Measurements from ENCODE around the gene CNPY2. TPM values are rescaled to one million over a fixed set of nuclear protein-coding genes. Genes with fewer than 3 reads are reported as not detected.
"Not testable (repeated sequence)": the region's sequence is repeated elsewhere in the genome, so short reads cannot be mapped to it uniquely, and the experiment has no call there.

The CNPY2 gene
- total and polyA plus RNA-seq, 2 donors (not counting 3 experiments of a cell fraction or from before 2014, with no cell fraction given): 183 to 256 TPM

DNA sequence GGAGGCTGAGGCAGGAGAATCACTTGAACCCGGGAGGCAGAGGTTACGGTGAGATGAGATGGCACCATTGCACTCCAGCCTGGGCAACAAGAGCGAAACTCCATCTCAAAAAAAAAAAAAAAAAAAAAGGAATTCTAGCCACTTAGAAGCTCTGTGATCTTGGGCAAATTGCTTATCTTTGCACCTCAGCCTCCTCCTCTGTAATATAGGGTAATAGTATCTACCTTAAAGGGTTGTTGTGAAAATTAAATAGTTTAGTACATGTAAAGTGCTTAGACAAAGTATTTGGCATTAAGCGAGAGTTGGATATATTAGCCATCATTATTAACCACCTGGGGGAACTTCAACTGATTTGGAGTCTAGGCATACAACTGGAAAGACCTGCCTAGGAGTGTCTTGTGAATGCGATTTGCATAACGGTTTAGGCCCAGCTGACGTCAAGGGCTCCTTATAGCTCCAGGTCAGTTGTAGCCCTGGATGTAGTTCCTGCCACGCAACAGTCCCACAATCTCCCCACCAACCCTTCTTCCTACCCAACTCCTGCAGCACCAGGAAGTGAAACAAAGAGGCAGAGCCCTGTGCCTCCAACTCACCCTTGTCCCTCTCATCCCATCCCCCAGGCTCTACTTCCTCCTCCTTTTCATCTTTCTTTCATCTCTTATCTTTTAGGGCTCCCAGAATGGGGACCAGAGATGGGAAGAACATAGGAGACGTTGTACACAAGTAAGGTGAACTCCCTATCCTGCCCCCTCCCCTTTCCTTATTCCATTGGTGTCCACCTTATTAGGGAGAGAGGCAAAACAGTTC is 20.8 kb upstream of the CNPY2 start:
- DNase-seq (ENCODE audit: low read depth, low spot score): no peak
- Histone ChIP-seq H3K4me3 (replicated peaks in 1 of 3; ENCODE audit: insufficient read depth in 1 of 3, low read depth in 1 of 3, low read length in 3 of 3) (no peak overlapping the region), H3K27me3 (ENCODE audit: control insufficient read depth in 2 of 2, insufficient read depth in 2 of 2, low read length in 2 of 2) (no peaks in the 10 kb centered on the region), H4K20me1 (replicated peaks; ENCODE audit: control insufficient read depth, extremely low read depth, insufficient read depth, low read length) (no peaks in the 10 kb centered on the region), H3K27ac (ENCODE audit: insufficient read depth, low read depth, low read length) (no peak overlapping the region), H3K9me1 (replicated peaks; ENCODE audit: control insufficient read depth, extremely low read depth, insufficient read depth, low read length) (no peaks in the 10 kb centered on the region), H3K9me3 (replicated peaks; ENCODE audit: control insufficient read depth, insufficient read depth, low read length) (no peaks in the 10 kb centered on the region), H2AFZ (ENCODE audit: low read depth, low read length) (no peak overlapping the region), H3K79me2 (ENCODE audit: control insufficient read depth, insufficient read depth, low read length) (no peaks in the 10 kb centered on the region), H3K4me1 (ENCODE audit: control insufficient read depth, extremely low read depth, insufficient read depth, low read length) (peaks cover 16% of the 10 kb centered on the region), H3K36me3 (ENCODE audit: control insufficient read depth in 2 of 2, extremely low read depth in 1 of 2, insufficient read depth in 2 of 2, low read length in 2 of 2) (peaks cover 0 to 2% of the 10 kb centered on the region in 2 experiments), H3K4me2 (ENCODE audit: insufficient read depth, low read length) (no peak overlapping the region), H3K9ac (replicated peaks; ENCODE audit: extremely low read depth, insufficient read depth, low read length) (no peak overlapping the region)
- dilution Hi-C loops (cut with MboI; ENCODE audit: extremely low pct_ligation_motif_present, low sequenced_read_pairs) (no loop called here), intact Hi-C loops (cut with micrococcal nuclease) (no loop called here)
- no peak for FAIRE-seq
- ChIA-PET CTCF (no interaction called here), POLR2A (interaction anchor here (0.7 kb wide), 1 partner anchor 74 kb away, joined by 7 read pairs; no protein-coding TSS in a partner anchor)
- TF ChIP-seq GATA2 (IDR thresholded peaks at IDR 0.05; ENCODE audit: insufficient read depth, insufficient read length, low read depth, low read length) (no peak), MYC (IDR thresholded peaks at IDR 0.05; ENCODE audit: low read depth, low read length) (no peak), CTCF (IDR thresholded peaks at IDR 0.05; ENCODE audit: extremely low read depth in 1 of 2, insufficient read depth in 1 of 2, low read depth in 1 of 2, low read length in 2 of 2) (no peak), MAX (IDR thresholded peaks at IDR 0.05; ENCODE audit: insufficient read depth, insufficient read length) (no peak), JUN (IDR thresholded peaks at IDR 0.05; ENCODE audit: borderline replicate concordance, insufficient read depth, insufficient read length, low read depth) (no peak), FOS (IDR thresholded peaks at IDR 0.05; ENCODE audit: borderline replicate concordance, insufficient read depth, low read length) (no peak), EZH2 (IDR thresholded peaks at IDR 0.05; ENCODE audit: borderline replicate concordance, low read depth, low read length, severe bottlenecking) (no peak), POLR2AphosphoS5 (IDR thresholded peaks at IDR 0.05; ENCODE audit: insufficient read depth, low read depth, low read length) (no peak), POLR2A (IDR thresholded peaks at IDR 0.05; ENCODE audit: low read depth, low read length) (no peak)
- no TSS peak for BruUV-seq (replicated peaks)

GRCh38 chr12:56335527-56335926 is 19.7 kb upstream of the CNPY2 start:
- POLR2A ChIA-PET: interaction anchor here (0.7 kb wide), 1 partner anchor 206 kb away, joined by 3 read pairs; no protein-coding TSS in a partner anchor

More at GRCh38 chr12:56335527-56335926, 19.7 kb upstream of the CNPY2 start:
- H3K4me2 ChIP-seq (ENCODE audit: insufficient read depth, low read length); BruUV-seq (replicated peaks); H3K36me3 ChIP-seq (ENCODE audit: control insufficient read depth in 2 of 2, extremely low read depth in 1 of 2, insufficient read depth in 2 of 2, low read length in 2 of 2); H3K9ac ChIP-seq (replicated peaks; ENCODE audit: extremely low read depth, insufficient read depth, low read length); H3K79me2 ChIP-seq (ENCODE audit: control insufficient read depth, insufficient read depth, low read length); H2AFZ ChIP-seq (ENCODE audit: low read depth, low read length); H3K4me3 ChIP-seq (replicated peaks in 1 of 3; ENCODE audit: insufficient read depth in 1 of 3, low read depth in 1 of 3, low read length in 3 of 3); H3K9me3 ChIP-seq (replicated peaks; ENCODE audit: control insufficient read depth, insufficient read depth, low read length); DNase-seq (ENCODE audit: low read depth, low spot score); dilution Hi-C loops (cut with MboI; ENCODE audit: extremely low pct_ligation_motif_present, low sequenced_read_pairs); H3K27me3 ChIP-seq (ENCODE audit: control insufficient read depth in 2 of 2, insufficient read depth in 2 of 2, low read length in 2 of 2); H3K9me1 ChIP-seq (replicated peaks; ENCODE audit: control insufficient read depth, extremely low read depth, insufficient read depth, low read length); H3K27ac ChIP-seq (ENCODE audit: insufficient read depth, low read depth, low read length); H4K20me1 ChIP-seq (replicated peaks; ENCODE audit: control insufficient read depth, extremely low read depth, insufficient read depth, low read length); FAIRE-seq; intact Hi-C loops (cut with micrococcal nuclease): not testable (repeated sequence)
- CTCF ChIA-PET: interaction anchor here (0.9 to 2.7 kb wide), 2 partner anchors 20 to 129 kb away, joined by 4 to 13 read pairs; partner anchors contain the start of gene CNPY2
- H3K4me1 ChIP-seq (ENCODE audit: control insufficient read depth, extremely low read depth, insufficient read depth, low read length): peaks cover 16% of the 10 kb centered on the region
